Activated T-helper 1 cell treated with anti-CD3 and anti-CD28 coated beads, Interleukin-12 subunit alpha, Interleukin-12 subunit beta, Interleukin-2, Interleukin-4 antibody, amounts not matched to agents 30 ng/mL and 10 ng/mL and 1 ng/mL, durations not matched to agents 14 hours and 24 hours and 36 hours (primary cell): ENCODE measurements around the gene GATB. TPM values are rescaled to one million over a fixed set of nuclear protein-coding genes. Genes with fewer than 3 reads are reported as not detected.

Experiments
- DNase-seq: peaks from one replicate; pipeline ENCODE4 v3.0.0; 2021; ENCODE audit warnings: low spot score
- H3K27ac Mint-ChIP-seq: one replicate; pipeline ENCODE4 v1.8.0; 2021; ENCODE audit warnings: mild to moderate bottlenecking, mixed read lengths
- H3K27me3 Mint-ChIP-seq: one replicate; pipeline ENCODE4 v1.8.0; 2022; ENCODE audit warnings: mild to moderate bottlenecking, moderate library complexity, mixed read lengths; ENCODE audit not compliant: insufficient read depth
- H3K36me3 Mint-ChIP-seq: one replicate; pipeline ENCODE4 v1.8.0; 2021; ENCODE audit warnings: low read depth, mixed read lengths
- H3K4me1 Mint-ChIP-seq: one replicate; pipeline ENCODE4 v1.8.0; 2021; ENCODE audit warnings: low read depth, mixed read lengths
- H3K4me3 Mint-ChIP-seq: one replicate; pipeline ENCODE4 v1.8.0; 2021; ENCODE audit warnings: mild to moderate bottlenecking, moderate library complexity, mixed read lengths
- H3K9me3 Mint-ChIP-seq: one replicate; pipeline ENCODE4 v1.8.0; 2021; ENCODE audit warnings: mixed read lengths
- intact Hi-C: fragments of 100-400 bp; cut with micrococcal nuclease; formaldehyde crosslinking; loops from one replicate; pipeline ENCODE4 v1.15.1; 2024
- total RNA-seq: library from RNA; stranded (reverse); gene quantifications from 2 replicates; pipeline ENCODE4 v1.2.3, GENCODE V29; 2022

Gene GATB
- total RNA-seq, 1 donor from 2014 or later = 16.1 TPM

DNA sequence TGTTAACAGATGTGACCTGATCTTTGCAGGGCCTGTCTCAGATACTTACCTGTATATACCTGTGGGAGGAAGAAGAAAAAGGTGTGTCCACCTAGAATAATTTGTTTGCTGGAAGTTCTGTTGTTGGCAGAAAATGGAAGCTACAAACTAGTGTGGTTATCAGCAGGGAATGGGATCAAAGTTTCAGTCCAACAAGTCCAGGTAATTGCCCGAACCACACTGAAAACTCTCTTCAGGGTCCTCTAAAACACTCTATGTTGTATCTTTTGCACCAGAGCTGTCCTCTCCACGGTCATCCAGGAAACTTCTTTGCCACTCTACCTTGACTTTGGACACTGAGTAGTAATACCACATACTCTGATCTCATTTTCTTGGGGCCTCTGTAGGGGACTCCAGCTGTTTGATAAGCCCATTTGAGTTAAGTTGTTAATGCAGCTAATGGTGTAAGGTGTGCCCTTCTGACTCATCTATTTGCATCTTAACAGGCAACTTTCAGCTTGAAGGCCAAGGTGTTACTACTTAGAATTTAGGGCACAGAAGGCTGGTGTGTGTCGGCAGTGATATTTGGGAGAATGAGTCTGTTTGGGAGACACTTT, 38.7 kb upstream of the GATB start:
- Mint-ChIP-seq H3K27me3 (peaks cover 7% of the 10 kb centered on the region), H3K9me3 (no peaks in the 10 kb centered on the region), H3K27ac (no peak overlapping the region), H3K4me3 (no peak overlapping the region), H3K36me3 (no peaks in the 10 kb centered on the region), H3K4me1 (no peaks in the 10 kb centered on the region)
- no peak for DNase-seq
- intact Hi-C loops = loop anchor here (5.0 kb wide), 1 partner anchor 83 kb away; no protein-coding TSS in a partner anchor

GRCh38 chr4:151798678-151799416, 38.0 kb upstream of the GATB start:
- intact Hi-C loops = no loop called here
- Mint-ChIP-seq H3K4me1 (no peaks in the 10 kb centered on the region), H3K4me3 (no peak overlapping the region), H3K27me3 (peaks cover 14% of the 10 kb centered on the region), H3K9me3 (no peaks in the 10 kb centered on the region), H3K36me3 (no peaks in the 10 kb centered on the region), H3K27ac (no peak overlapping the region)
- no peak for DNase-seq

DNA sequence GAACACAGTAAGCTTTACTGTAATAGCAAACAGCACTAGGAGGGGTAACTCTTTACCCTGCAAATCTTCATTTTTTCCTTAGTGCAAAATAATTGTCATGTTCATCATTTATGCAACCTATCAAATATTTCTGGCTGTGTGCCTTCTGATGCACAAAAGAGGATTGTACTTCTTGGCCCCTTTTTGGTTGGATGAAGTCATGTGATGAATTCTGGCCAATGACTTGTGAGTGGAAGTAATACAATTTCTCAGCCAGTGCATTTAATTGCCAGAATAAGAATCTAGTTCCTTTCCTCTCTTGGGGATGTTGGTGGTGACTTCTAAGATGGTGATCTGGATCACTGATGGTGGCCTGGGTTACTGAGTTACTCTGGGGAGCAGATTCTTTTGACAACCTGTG, 37.0 kb upstream of the GATB start:
- Mint-ChIP-seq H3K4me1 (no peaks in the 10 kb centered on the region), H3K9me3 (no peaks in the 10 kb centered on the region), H3K27ac (no peak overlapping the region), H3K27me3 (peaks cover 14% of the 10 kb centered on the region), H3K36me3 (no peaks in the 10 kb centered on the region), H3K4me3 (no peak overlapping the region)
- no peak for DNase-seq
- intact Hi-C loops = no loop called here

DNA sequence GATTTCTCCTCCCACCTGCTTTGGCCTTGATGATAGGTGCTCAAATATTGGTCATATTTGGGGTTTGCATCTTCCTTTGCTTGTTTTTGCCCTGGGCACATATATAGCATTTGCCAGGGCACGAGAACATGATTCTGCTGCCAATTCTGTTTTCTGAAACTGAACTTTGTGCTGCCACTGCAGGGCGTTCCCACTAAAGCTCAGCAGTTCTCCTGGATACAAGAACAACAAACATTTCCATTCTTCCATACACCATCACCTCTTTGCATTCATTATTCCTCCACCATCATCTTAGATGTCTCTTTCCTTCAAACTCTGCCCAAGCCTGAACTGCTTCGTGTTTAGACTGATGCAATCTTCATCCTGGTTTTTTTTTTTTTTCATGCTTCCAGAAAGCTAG, 36.3 kb upstream of the GATB start:
- H3K27me3 Mint-ChIP-seq = peaks cover 14% of the 10 kb centered on the region
- no peak overlapping the region for H3K27ac Mint-ChIP-seq
- H3K9me3 Mint-ChIP-seq = no peaks in the 10 kb centered on the region
- H3K36me3 Mint-ChIP-seq = no peaks in the 10 kb centered on the region
- H3K4me1 Mint-ChIP-seq = no peaks in the 10 kb centered on the region
- no peak overlapping the region for H3K4me3 Mint-ChIP-seq
- intact Hi-C loops = no loop called here
- DNase-seq = no peak

- no peak for DNase-seq
- H3K27ac Mint-ChIP-seq = no peak overlapping the region
- H3K9me3 Mint-ChIP-seq = no peaks in the 10 kb centered on the region
- no peaks in the 10 kb centered on the region for H3K36me3 Mint-ChIP-seq
- H3K27me3 Mint-ChIP-seq = peaks cover 14% of the 10 kb centered on the region
- no peak overlapping the region for H3K4me3 Mint-ChIP-seq
- intact Hi-C loops = no loop called here
- no peaks in the 10 kb centered on the region for H3K4me1 Mint-ChIP-seq
These were observed 35.3 kb upstream of the GATB start for GRCh38 chr4:151796106-151796505.

GRCh38 chr4:151792995-151793394, 32.2 kb upstream of the GATB start:
- no peak overlapping the region for H3K4me3 Mint-ChIP-seq
- no peaks in the 10 kb centered on the region for H3K4me1 Mint-ChIP-seq
- H3K36me3 Mint-ChIP-seq = no peaks in the 10 kb centered on the region

GRCh38 chr4:151792530-151792929, 31.7 kb upstream of the GATB start:
- H3K27ac Mint-ChIP-seq = no peak overlapping the region
- H3K27me3 Mint-ChIP-seq = peaks cover 23% of the 10 kb centered on the region

More at GRCh38 chr4:151792995-151793394, 32.2 kb upstream of the GATB start:
- H3K27me3 Mint-ChIP-seq = peaks cover 23% of the 10 kb centered on the region
- intact Hi-C loops = no loop called here
- H3K9me3 Mint-ChIP-seq = no peaks in the 10 kb centered on the region
- no peak overlapping the region for H3K27ac Mint-ChIP-seq
- no peak for DNase-seq

GRCh38 chr4:151788021-151788420, 27.2 kb upstream of the GATB start:
- DNase-seq = no peak
- Mint-ChIP-seq H3K27ac (no peak overlapping the region), H3K27me3 (peaks cover 10% of the 10 kb centered on the region), H3K4me3 (no peak overlapping the region), H3K4me1 (no peaks in the 10 kb centered on the region), H3K36me3 (no peaks in the 10 kb centered on the region), H3K9me3 (no peaks in the 10 kb centered on the region)
- intact Hi-C loops = no loop called here

More at GRCh38 chr4:151792530-151792929, 31.7 kb upstream of the GATB start:
- Mint-ChIP-seq H3K36me3 (no peaks in the 10 kb centered on the region), H3K9me3 (no peaks in the 10 kb centered on the region), H3K4me3 (no peak overlapping the region), H3K4me1 (no peaks in the 10 kb centered on the region)
- intact Hi-C loops = no loop called here
- no peak for DNase-seq

- Mint-ChIP-seq H3K4me1 (no peaks in the 10 kb centered on the region), H3K27ac (no peak overlapping the region), H3K4me3 (no peak overlapping the region), H3K36me3 (no peaks in the 10 kb centered on the region), H3K27me3 (peaks cover 12% of the 10 kb centered on the region), H3K9me3 (no peaks in the 10 kb centered on the region)
- intact Hi-C loops = no loop called here
- DNase-seq = no peak
These were observed 25.3 kb upstream of the GATB start for GRCh38 chr4:151786158-151786495.

GRCh38 chr4:151785484-151786157, 24.8 kb upstream of the GATB start:
- Mint-ChIP-seq H3K36me3 (no peaks in the 10 kb centered on the region), H3K4me1 (no peaks in the 10 kb centered on the region), H3K27ac (no peak overlapping the region), H3K9me3 (no peaks in the 10 kb centered on the region), H3K4me3 (no peak overlapping the region), H3K27me3 (peaks cover 13% of the 10 kb centered on the region)
- intact Hi-C loops = no loop called here
- DNase-seq = no peak

- Mint-ChIP-seq H3K36me3 (no peaks in the 10 kb centered on the region), H3K4me3 (no peak overlapping the region), H3K27ac (no peak overlapping the region), H3K4me1 (no peaks in the 10 kb centered on the region), H3K9me3 (no peaks in the 10 kb centered on the region), H3K27me3 (peaks cover 11% of the 10 kb centered on the region)
- intact Hi-C loops = no loop called here
- no peak for DNase-seq
These were observed 23.9 kb upstream of the GATB start for GRCh38 chr4:151784706-151785105.

GRCh38 chr4:151783867-151784266, 23.1 kb upstream of the GATB start:
- H3K36me3 Mint-ChIP-seq = no peaks in the 10 kb centered on the region
- intact Hi-C loops = no loop called here
- H3K27me3 Mint-ChIP-seq = peaks cover 13% of the 10 kb centered on the region
- H3K4me1 Mint-ChIP-seq = no peaks in the 10 kb centered on the region
- H3K4me3 Mint-ChIP-seq = no peak overlapping the region
- no peaks in the 10 kb centered on the region for H3K9me3 Mint-ChIP-seq
- no peak for DNase-seq
- H3K27ac Mint-ChIP-seq = no peak overlapping the region

DNA sequence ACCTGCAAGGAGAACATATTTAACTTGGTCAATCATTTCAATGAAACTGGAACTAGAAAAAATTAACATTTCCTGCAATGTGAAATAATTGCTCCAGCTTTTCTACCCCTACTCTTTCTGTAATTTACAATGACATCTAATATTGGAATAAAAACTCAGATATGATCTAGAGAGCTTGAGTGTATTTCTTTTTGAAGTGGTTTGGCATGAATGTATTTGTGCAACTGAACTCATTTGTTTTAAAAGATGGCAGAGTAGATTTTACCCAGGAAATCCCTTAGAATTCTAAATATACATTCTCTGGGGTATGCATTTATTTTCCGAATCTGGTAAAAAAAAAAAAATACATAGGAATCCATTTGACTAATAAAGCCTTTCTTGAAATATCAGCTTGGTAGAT, 21.5 kb upstream of the GATB start:
- Mint-ChIP-seq H3K36me3 (no peaks in the 10 kb centered on the region), H3K27ac (no peak overlapping the region), H3K4me1 (no peaks in the 10 kb centered on the region), H3K4me3 (no peak overlapping the region), H3K27me3 (peaks cover 7% of the 10 kb centered on the region), H3K9me3 (no peaks in the 10 kb centered on the region)
- no peak for DNase-seq
- intact Hi-C loops = no loop called here
